SIG-M5 (cell line): ENCODE data around the gene TRPV5.

Experiments
- DNase-seq: peaks from one replicate; lab custom pipeline; 2025; lab: John Stamatoyannopoulos, UW

The TRPV5 gene

GRCh38 chr7:142908921-142909890, 24.3 kb downstream of the TRPV5 start:
- DNase-seq, result no peak

- DNase-seq, result no peak
Measured at GRCh38 chr7:142908290-142908689, 25.3 kb downstream of the TRPV5 start.

- DNase-seq, result no peak
Measured at GRCh38 chr7:142906643-142907042, 26.9 kb downstream of the TRPV5 start.

- no peak for DNase-seq
Measured at GRCh38 chr7:142905759-142906158, 27.8 kb downstream of the TRPV5 start.

GRCh38 chr7:142904128-142904527, 29.4 kb downstream of the TRPV5 start:
- DNase-seq, result no peak

GRCh38 chr7:142901426-142902259, 31.9 kb downstream of the TRPV5 start:
- no peak for DNase-seq

- DNase-seq, result no peak
Measured at GRCh38 chr7:142899661-142900060, 33.9 kb downstream of the TRPV5 start.

GRCh38 chr7:142898377-142899170, 35.0 kb downstream of the TRPV5 start:
- DNase-seq, result no peak

GRCh38 chr7:142897691-142898090, 35.9 kb downstream of the TRPV5 start:
- no peak for DNase-seq

- DNase-seq, result no peak
Measured at GRCh38 chr7:142896741-142897379, 36.7 kb downstream of the TRPV5 start.

GRCh38 chr7:142896151-142896550, 37.4 kb downstream of the TRPV5 start:
- DNase-seq, result no peak

GRCh38 chr7:142894985-142895593, 38.5 kb downstream of the TRPV5 start:
- DNase-seq, result no peak

- no peak for DNase-seq
Measured at GRCh38 chr7:142894112-142894984, 39.2 kb downstream of the TRPV5 start.

- DNase-seq, result no peak
Measured at GRCh38 chr7:142892951-142893350, 40.6 kb downstream of the TRPV5 start.

GRCh38 chr7:142891490-142892082, 42.0 kb downstream of the TRPV5 start:
- DNase-seq, result no peak

GRCh38 chr7:142890874-142891485, 42.6 kb downstream of the TRPV5 start:
- DNase-seq, result no peak

GRCh38 chr7:142889816-142890215, 43.7 kb downstream of the TRPV5 start:
- DNase-seq, result no peak

GRCh38 chr7:142887282-142888015, 46.1 kb downstream of the TRPV5 start:
- no peak for DNase-seq

- no peak for DNase-seq
Measured at GRCh38 chr7:142886866-142887265, 46.7 kb downstream of the TRPV5 start.
